ENCODE results near the gene KIF22. TPM values are rescaled to one million over a fixed set of nuclear protein-coding genes. Genes with fewer than 3 reads are reported as not detected.
A peak's percentile ranks its signal among the peaks of the same experiment; 100 is the strongest.

Gene KIF22
- total RNA-seq, 1 experiment from 2014 or later = 137 TPM

GRCh38 chr16:29840240-29840639 lies 49.7 kb downstream of the KIF22 start:
- Histone ChIP-seq H3K4me3 (no peak overlapping the region), H3K36me3 (peaks cover 68% of the 10 kb centered on the region), H3K4me1 (replicated peaks) (no peaks in the 10 kb centered on the region), H3K27me3 (replicated peaks) (no peaks in the 10 kb centered on the region), H3K27ac (no peak overlapping the region), H3K9me3 (replicated peaks) (no peaks in the 10 kb centered on the region)
- no peak for DNase-seq (ENCODE audit: low read depth in 1 of 2, low spot score in 2 of 2)

GRCh38 chr16:29841631-29842030 lies 51.1 kb downstream of the KIF22 start:
- peaks cover 75% of the 10 kb centered on the region for H3K36me3 ChIP-seq

GRCh38 chr16:29842732-29843346 lies 52.3 kb downstream of the KIF22 start:
- Histone ChIP-seq H3K27ac (no peak overlapping the region), H3K9me3 (replicated peaks) (no peaks in the 10 kb centered on the region), H3K4me3 (no peak overlapping the region), H3K27me3 (replicated peaks) (no peaks in the 10 kb centered on the region), H3K4me1 (replicated peaks) (no peaks in the 10 kb centered on the region), H3K36me3 (peaks cover 78% of the 10 kb centered on the region)
- no peak for DNase-seq (ENCODE audit: low read depth in 1 of 2, low spot score in 2 of 2)

More at GRCh38 chr16:29841631-29842030, 51.1 kb downstream of the KIF22 start:
- Histone ChIP-seq H3K4me3 (no peak overlapping the region), H3K9me3 (replicated peaks) (no peaks in the 10 kb centered on the region), H3K27ac (no peak overlapping the region), H3K4me1 (replicated peaks) (no peaks in the 10 kb centered on the region), H3K27me3 (replicated peaks) (no peaks in the 10 kb centered on the region)
- DNase-seq (ENCODE audit: low read depth in 1 of 2, low spot score in 2 of 2) = no peak

GRCh38 chr16:29843931-29844330 lies 53.4 kb downstream of the KIF22 start:
- Histone ChIP-seq H3K36me3 (peaks cover 80% of the 10 kb centered on the region), H3K27ac (no peak overlapping the region), H3K27me3 (replicated peaks) (no peaks in the 10 kb centered on the region), H3K4me1 (replicated peaks) (peaks cover 5% of the 10 kb centered on the region; the same call in 1 of the 2 replicates), H3K9me3 (replicated peaks) (no peaks in the 10 kb centered on the region), H3K4me3 (no peak overlapping the region)
- DNase-seq (ENCODE audit: low read depth in 1 of 2, low spot score in 2 of 2) = no peak

- Histone ChIP-seq H3K36me3 (peaks cover 75% of the 10 kb centered on the region), H3K4me3 (no peak overlapping the region), H3K27me3 (replicated peaks) (no peaks in the 10 kb centered on the region), H3K9me3 (replicated peaks) (no peaks in the 10 kb centered on the region), H3K4me1 (replicated peaks) (peaks cover 5% of the 10 kb centered on the region; the same call in 1 of the 2 replicates), H3K27ac (no peak overlapping the region)
- DNase-seq (ENCODE audit: low read depth in 1 of 2, low spot score in 2 of 2) = no peak
These were observed 54.2 kb downstream of the KIF22 start for GRCh38 chr16:29844575-29845331.

- Histone ChIP-seq H3K36me3 (peaks cover 66% of the 10 kb centered on the region), H3K9me3 (replicated peaks) (no peaks in the 10 kb centered on the region), H3K4me1 (replicated peaks) (peaks cover 5% of the 10 kb centered on the region; the same call in 1 of the 2 replicates), H3K27ac (no peak overlapping the region), H3K27me3 (replicated peaks) (no peaks in the 10 kb centered on the region), H3K4me3 (no peak overlapping the region)
- DNase-seq (ENCODE audit: low read depth in 1 of 2, low spot score in 2 of 2) = no peak
These were observed 55.1 kb downstream of the KIF22 start for GRCh38 chr16:29845656-29846055.

GRCh38 chr16:29848420-29849297 lies 58.1 kb downstream of the KIF22 start:
- Histone ChIP-seq H3K27ac (no peak overlapping the region), H3K36me3 (peaks cover 47% of the 10 kb centered on the region), H3K4me3 (no peak overlapping the region), H3K4me1 (replicated peaks) (peaks cover 5% of the 10 kb centered on the region; the same call in 1 of the 2 replicates), H3K9me3 (replicated peaks) (no peaks in the 10 kb centered on the region), H3K27me3 (replicated peaks) (no peaks in the 10 kb centered on the region)
- peak; percentile 42 to 80 for DNase-seq (ENCODE audit: low read depth in 1 of 2, low spot score in 2 of 2)

- no peak for DNase-seq (ENCODE audit: low read depth in 1 of 2, low spot score in 2 of 2)
- peaks cover 5% of the 10 kb centered on the region; the same call in 1 of the 2 replicates for H3K4me1 ChIP-seq (replicated peaks)
- no peak overlapping the region for H3K27ac ChIP-seq
- H3K36me3 ChIP-seq = peaks cover 39% of the 10 kb centered on the region
- no peaks in the 10 kb centered on the region for H3K27me3 ChIP-seq (replicated peaks)
- H3K9me3 ChIP-seq (replicated peaks) = no peaks in the 10 kb centered on the region
- no peak overlapping the region for H3K4me3 ChIP-seq
These were observed 59.0 kb downstream of the KIF22 start for GRCh38 chr16:29849505-29849904.

- DNase-seq (ENCODE audit: low read depth in 1 of 2, low spot score in 2 of 2) = no peak
- Histone ChIP-seq H3K27ac (no peak overlapping the region), H3K9me3 (replicated peaks) (no peaks in the 10 kb centered on the region), H3K27me3 (replicated peaks) (no peaks in the 10 kb centered on the region), H3K36me3 (peaks cover 26% of the 10 kb centered on the region), H3K4me3 (no peak overlapping the region), H3K4me1 (replicated peaks) (peaks cover 5% of the 10 kb centered on the region; the same call in 1 of the 2 replicates)
These were observed 60.4 kb downstream of the KIF22 start for GRCh38 chr16:29850998-29851397.

GRCh38 chr16:29852654-29853053 lies 62.1 kb downstream of the KIF22 start:
- peaks cover 9% of the 10 kb centered on the region for H3K36me3 ChIP-seq

GRCh38 chr16:29854520-29855100 lies 64.1 kb downstream of the KIF22 start:
- Histone ChIP-seq H3K4me3 (no peak overlapping the region), H3K36me3 (peaks cover 13% of the 10 kb centered on the region), H3K4me1 (replicated peaks) (no peaks in the 10 kb centered on the region), H3K27ac (no peak overlapping the region), H3K27me3 (replicated peaks) (no peaks in the 10 kb centered on the region), H3K9me3 (replicated peaks) (no peaks in the 10 kb centered on the region)
- no peak for DNase-seq (ENCODE audit: low read depth in 1 of 2, low spot score in 2 of 2)

More at GRCh38 chr16:29852654-29853053, 62.1 kb downstream of the KIF22 start:
- no peak overlapping the region for H3K4me3 ChIP-seq
- H3K27ac ChIP-seq = no peak overlapping the region
- H3K27me3 ChIP-seq (replicated peaks) = no peaks in the 10 kb centered on the region
- no peaks in the 10 kb centered on the region for H3K9me3 ChIP-seq (replicated peaks)
- DNase-seq (ENCODE audit: low read depth in 1 of 2, low spot score in 2 of 2) = no peak
- peaks cover 5% of the 10 kb centered on the region; the same call in 1 of the 2 replicates for H3K4me1 ChIP-seq (replicated peaks)
